ENCODE data around the gene APLP2.

- no peak for TF ChIP-seq CTCF (IDR thresholded peaks at IDR 0.05 in 8 of 11, conservative IDR thresholded peaks at IDR 0.05 in 3 of 11)
- TF ChIP-seq POLR2A (IDR thresholded peaks at IDR 0.05) = no peak
Measured at GRCh38 chr11:130103296-130103814, 33.7 kb downstream of the APLP2 start.
